ENCODE data around the gene ZNF385B. TPM values are rescaled to one million over a fixed set of nuclear protein-coding genes. Genes with fewer than 3 reads are reported as not detected.
"Not testable (repeated sequence)": the region's sequence is repeated elsewhere in the genome, so short reads cannot be mapped to it uniquely, and the experiment has no call there.

The ZNF385B gene
- total and polyA plus RNA-seq, 4 experiments from 2014 or later: not detected

- H3K27me3 ChIP-seq (ENCODE audit: insufficient read depth, low read length): no peaks in the 10 kb centered on the region
- ChIA-PET CTCF (ENCODE audit: partially characterized antibody) (no interaction called here), POLR2A (ENCODE audit: partially characterized antibody) (no interaction called here)
- no peak overlapping the region for H3K27ac ChIP-seq (ENCODE audit: low read depth, low read length)
- no peaks in the 10 kb centered on the region for H3K4me1 ChIP-seq (ENCODE audit: insufficient read depth, low read length)
- Mint-ChIP-seq H3K4me3 (no peak overlapping the region), H3K27ac (no peak overlapping the region), H3K9me3 (peaks cover 0 to 15% (median 10%) of the 10 kb centered on the region in 8 donors), H3K4me1 (no peaks in the 10 kb centered on the region), H3K36me3 (no peaks in the 10 kb centered on the region), H3K27me3 (peaks cover 0 to 1% of the 10 kb centered on the region in 2 donors)
- no peaks in the 10 kb centered on the region for H3K36me3 ChIP-seq (ENCODE audit: insufficient read depth, low read length)
- intact Hi-C loops (cut with micrococcal nuclease): no loop called here
- no peaks in the 10 kb centered on the region for H3K9me3 ChIP-seq (ENCODE audit: control insufficient read depth in 1 of 2, low read length in 2 of 2)
- no peak for DNase-seq
- no peak overlapping the region for H3K4me3 ChIP-seq (ENCODE audit: low read length in 2 of 2)
Measured at GRCh38 chr2:179891237-179891636, 29.8 kb upstream of the ZNF385B start.

- Mint-ChIP-seq H3K27me3 (peaks cover 0 to 1% of the 10 kb centered on the region in 2 donors), H3K4me1 (no peaks in the 10 kb centered on the region), H3K4me3 (no peak overlapping the region), H3K36me3 (no peaks in the 10 kb centered on the region), H3K27ac (no peak overlapping the region), H3K9me3 (peaks cover 0 to 15% (median 10%) of the 10 kb centered on the region in 8 donors)
- ChIA-PET POLR2A (ENCODE audit: partially characterized antibody) (no interaction called here), CTCF (ENCODE audit: partially characterized antibody) (no interaction called here)
- H3K4me3 ChIP-seq (ENCODE audit: low read length in 2 of 2): no peak overlapping the region
- H3K9me3 ChIP-seq (ENCODE audit: control insufficient read depth in 1 of 2, low read length in 2 of 2): no peaks in the 10 kb centered on the region
- no peak for DNase-seq
- no peaks in the 10 kb centered on the region for H3K36me3 ChIP-seq (ENCODE audit: insufficient read depth, low read length)
- H3K27me3 ChIP-seq (ENCODE audit: insufficient read depth, low read length): no peaks in the 10 kb centered on the region
- H3K27ac ChIP-seq (ENCODE audit: low read depth, low read length): no peak overlapping the region
- H3K4me1 ChIP-seq (ENCODE audit: insufficient read depth, low read length): no peaks in the 10 kb centered on the region
- intact Hi-C loops (cut with micrococcal nuclease): no loop called here
Measured at GRCh38 chr2:179890666-179891065, 29.3 kb upstream of the ZNF385B start.

- H3K9me3 Mint-ChIP-seq: peaks cover 0 to 15% (median 10%) of the 10 kb centered on the region in 8 donors
- DNase-seq; H3K4me3 ChIP-seq (ENCODE audit: low read length in 2 of 2); H3K27ac Mint-ChIP-seq; H3K4me3 Mint-ChIP-seq; H3K4me1 ChIP-seq (ENCODE audit: insufficient read depth, low read length); H3K27ac ChIP-seq (ENCODE audit: low read depth, low read length); H3K36me3 Mint-ChIP-seq; POLR2A ChIA-PET (ENCODE audit: partially characterized antibody); H3K36me3 ChIP-seq (ENCODE audit: insufficient read depth, low read length); CTCF ChIA-PET (ENCODE audit: partially characterized antibody); H3K27me3 ChIP-seq (ENCODE audit: insufficient read depth, low read length); intact Hi-C loops (cut with micrococcal nuclease); H3K4me1 Mint-ChIP-seq; H3K27me3 Mint-ChIP-seq; H3K9me3 ChIP-seq (ENCODE audit: control insufficient read depth in 1 of 2, low read length in 2 of 2): not testable (repeated sequence)
Measured at GRCh38 chr2:179888642-179889041, 27.2 kb upstream of the ZNF385B start.

- DNase-seq: no peak
- H3K27ac ChIP-seq (ENCODE audit: low read depth, low read length): no peak overlapping the region
- H3K4me1 ChIP-seq (ENCODE audit: insufficient read depth, low read length): no peaks in the 10 kb centered on the region
- ChIA-PET POLR2A (ENCODE audit: partially characterized antibody) (no interaction called here), CTCF (ENCODE audit: partially characterized antibody) (no interaction called here)
- Mint-ChIP-seq H3K36me3 (no peaks in the 10 kb centered on the region), H3K4me1 (no peaks in the 10 kb centered on the region), H3K27ac (no peak overlapping the region), H3K4me3 (no peak overlapping the region), H3K9me3 (peaks cover 0 to 14% (median 6%) of the 10 kb centered on the region in 8 donors), H3K27me3 (no peaks in the 10 kb centered on the region)
- no peak overlapping the region for H3K4me3 ChIP-seq (ENCODE audit: low read length in 2 of 2)
- H3K27me3 ChIP-seq (ENCODE audit: insufficient read depth, low read length): no peaks in the 10 kb centered on the region
- H3K9me3 ChIP-seq (ENCODE audit: control insufficient read depth in 1 of 2, low read length in 2 of 2): no peaks in the 10 kb centered on the region
- intact Hi-C loops (cut with micrococcal nuclease): no loop called here
- no peaks in the 10 kb centered on the region for H3K36me3 ChIP-seq (ENCODE audit: insufficient read depth, low read length)
Measured at GRCh38 chr2:179884193-179884592, 22.8 kb upstream of the ZNF385B start.

GRCh38 chr2:179882851-179883806, 21.7 kb upstream of the ZNF385B start:
- Histone ChIP-seq H3K27me3 (ENCODE audit: insufficient read depth, low read length) (no peaks in the 10 kb centered on the region), H3K4me1 (ENCODE audit: insufficient read depth, low read length) (no peaks in the 10 kb centered on the region), H3K27ac (ENCODE audit: low read depth, low read length) (no peak overlapping the region), H3K36me3 (ENCODE audit: insufficient read depth, low read length) (no peaks in the 10 kb centered on the region), H3K4me3 (ENCODE audit: low read length in 2 of 2) (no peak overlapping the region), H3K9me3 (ENCODE audit: control insufficient read depth in 1 of 2, low read length in 2 of 2) (no peaks in the 10 kb centered on the region)
- POLR2A ChIA-PET (ENCODE audit: partially characterized antibody): no interaction called here
- intact Hi-C loops (cut with micrococcal nuclease): no loop called here
- H3K9me3 Mint-ChIP-seq: peaks cover 0 to 3% (median 0%) of the 10 kb centered on the region in 8 donors
- CTCF ChIA-PET (ENCODE audit: partially characterized antibody): no interaction called here
- DNase-seq: no peak
- H3K4me1 Mint-ChIP-seq: no peaks in the 10 kb centered on the region
- no peak overlapping the region for H3K4me3 Mint-ChIP-seq
- no peaks in the 10 kb centered on the region for H3K36me3 Mint-ChIP-seq
- H3K27ac Mint-ChIP-seq: no peak overlapping the region
- H3K27me3 Mint-ChIP-seq: no peaks in the 10 kb centered on the region

GRCh38 chr2:179877601-179878364, 16.4 kb upstream of the ZNF385B start:
- POLR2A ChIA-PET (ENCODE audit: partially characterized antibody): no interaction called here

GRCh38 chr2:179876266-179876665, 14.9 kb upstream of the ZNF385B start:
- no peak for DNase-seq
- Mint-ChIP-seq H3K27me3 (peaks cover 2 to 4% of the 10 kb centered on the region in 2 donors), H3K4me1 (no peaks in the 10 kb centered on the region), H3K9me3 (no peaks in the 10 kb centered on the region), H3K36me3 (no peaks in the 10 kb centered on the region), H3K4me3 (no peak overlapping the region), H3K27ac (no peak overlapping the region)
- Histone ChIP-seq H3K4me1 (ENCODE audit: insufficient read depth, low read length) (no peaks in the 10 kb centered on the region), H3K4me3 (ENCODE audit: low read length in 2 of 2) (no peak overlapping the region), H3K36me3 (ENCODE audit: insufficient read depth, low read length) (no peaks in the 10 kb centered on the region), H3K9me3 (ENCODE audit: control insufficient read depth in 1 of 2, low read length in 2 of 2) (no peaks in the 10 kb centered on the region), H3K27me3 (ENCODE audit: insufficient read depth, low read length) (no peaks in the 10 kb centered on the region), H3K27ac (ENCODE audit: low read depth, low read length) (no peak overlapping the region)
- ChIA-PET CTCF (ENCODE audit: partially characterized antibody) (no interaction called here), POLR2A (ENCODE audit: partially characterized antibody) (no interaction called here)
- intact Hi-C loops (cut with micrococcal nuclease): no loop called here

More at GRCh38 chr2:179877601-179878364, 16.4 kb upstream of the ZNF385B start:
- Histone ChIP-seq H3K27ac (ENCODE audit: low read depth, low read length) (no peak overlapping the region), H3K9me3 (ENCODE audit: control insufficient read depth in 1 of 2, low read length in 2 of 2) (no peaks in the 10 kb centered on the region), H3K4me3 (ENCODE audit: low read length in 2 of 2) (no peak overlapping the region), H3K27me3 (ENCODE audit: insufficient read depth, low read length) (no peaks in the 10 kb centered on the region), H3K4me1 (ENCODE audit: insufficient read depth, low read length) (no peaks in the 10 kb centered on the region), H3K36me3 (ENCODE audit: insufficient read depth, low read length) (no peaks in the 10 kb centered on the region)
- no peaks in the 10 kb centered on the region for H3K4me1 Mint-ChIP-seq
- no peak overlapping the region for H3K4me3 Mint-ChIP-seq
- H3K36me3 Mint-ChIP-seq: no peaks in the 10 kb centered on the region
- CTCF ChIA-PET (ENCODE audit: partially characterized antibody): no interaction called here
- intact Hi-C loops (cut with micrococcal nuclease): no loop called here
- H3K9me3 Mint-ChIP-seq: no peaks in the 10 kb centered on the region
- no peaks in the 10 kb centered on the region for H3K27me3 Mint-ChIP-seq
- no peak for DNase-seq
- no peak overlapping the region for H3K27ac Mint-ChIP-seq

All from CD4-positive, alpha-beta memory T cell (primary cell).